ENCODE measurements around the gene NLRP3. TPM values are rescaled to one million over a fixed set of nuclear protein-coding genes. Genes with fewer than 3 reads are reported as not detected.

The NLRP3 gene
- total and polyA plus RNA-seq, 2 experiments from 2014 or later, result 0.42 TPM; not detected in 1

DNA sequence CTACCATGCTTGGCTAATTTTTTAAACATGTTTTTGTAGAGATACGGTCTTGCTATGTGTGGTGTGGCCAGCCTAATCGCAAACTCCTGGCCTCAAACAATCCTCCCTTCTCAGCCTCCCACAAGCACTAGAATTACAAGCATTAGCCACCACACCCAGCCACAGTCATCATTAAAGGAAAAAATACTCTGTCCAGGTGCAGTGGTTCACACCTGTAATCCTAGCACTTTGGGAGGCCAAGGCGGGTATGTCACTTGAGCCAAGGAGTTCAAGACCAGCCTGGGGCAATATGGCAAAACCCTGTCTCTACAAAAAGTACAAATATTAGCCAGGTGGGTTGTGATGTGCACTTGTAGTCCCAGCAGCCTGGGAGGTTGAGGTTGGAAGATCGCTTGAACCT, 25.0 kb upstream of the NLRP3 start:
- peaks cover 3% of the 10 kb centered on the region; the same call in 1 of the 3 replicates for H3K36me3 Mint-ChIP-seq (ENCODE audit: low read depth)
- H3K4me2 ChIP-seq, result no peak overlapping the region
- H3F3A ChIP-seq (replicated peaks; ENCODE audit: low read depth), result 0 out of 2 replicates have a peak, but pooled peaks cover 5% of the 10 kb centered on the region
- TF ChIP-seq, protein P1, sequence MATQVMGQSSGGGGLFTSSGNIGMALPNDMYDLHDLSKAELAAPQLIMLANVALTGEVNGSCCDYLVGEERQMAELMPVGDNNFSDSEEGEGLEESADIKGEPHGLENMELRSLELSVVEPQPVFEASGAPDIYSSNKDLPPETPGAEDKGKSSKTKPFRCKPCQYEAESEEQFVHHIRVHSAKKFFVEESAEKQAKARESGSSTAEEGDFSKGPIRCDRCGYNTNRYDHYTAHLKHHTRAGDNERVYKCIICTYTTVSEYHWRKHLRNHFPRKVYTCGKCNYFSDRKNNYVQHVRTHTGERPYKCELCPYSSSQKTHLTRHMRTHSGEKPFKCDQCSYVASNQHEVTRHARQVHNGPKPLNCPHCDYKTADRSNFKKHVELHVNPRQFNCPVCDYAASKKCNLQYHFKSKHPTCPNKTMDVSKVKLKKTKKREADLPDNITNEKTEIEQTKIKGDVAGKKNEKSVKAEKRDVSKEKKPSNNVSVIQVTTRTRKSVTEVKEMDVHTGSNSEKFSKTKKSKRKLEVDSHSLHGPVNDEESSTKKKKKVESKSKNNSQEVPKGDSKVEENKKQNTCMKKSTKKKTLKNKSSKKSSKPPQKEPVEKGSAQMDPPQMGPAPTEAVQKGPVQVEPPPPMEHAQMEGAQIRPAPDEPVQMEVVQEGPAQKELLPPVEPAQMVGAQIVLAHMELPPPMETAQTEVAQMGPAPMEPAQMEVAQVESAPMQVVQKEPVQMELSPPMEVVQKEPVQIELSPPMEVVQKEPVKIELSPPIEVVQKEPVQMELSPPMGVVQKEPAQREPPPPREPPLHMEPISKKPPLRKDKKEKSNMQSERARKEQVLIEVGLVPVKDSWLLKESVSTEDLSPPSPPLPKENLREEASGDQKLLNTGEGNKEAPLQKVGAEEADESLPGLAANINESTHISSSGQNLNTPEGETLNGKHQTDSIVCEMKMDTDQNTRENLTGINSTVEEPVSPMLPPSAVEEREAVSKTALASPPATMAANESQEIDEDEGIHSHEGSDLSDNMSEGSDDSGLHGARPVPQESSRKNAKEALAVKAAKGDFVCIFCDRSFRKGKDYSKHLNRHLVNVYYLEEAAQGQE (IDR thresholded peaks at IDR 0.05; ENCODE audit: unreplicated experiment), result no peak
- TF ChIP-seq, protein P2, sequence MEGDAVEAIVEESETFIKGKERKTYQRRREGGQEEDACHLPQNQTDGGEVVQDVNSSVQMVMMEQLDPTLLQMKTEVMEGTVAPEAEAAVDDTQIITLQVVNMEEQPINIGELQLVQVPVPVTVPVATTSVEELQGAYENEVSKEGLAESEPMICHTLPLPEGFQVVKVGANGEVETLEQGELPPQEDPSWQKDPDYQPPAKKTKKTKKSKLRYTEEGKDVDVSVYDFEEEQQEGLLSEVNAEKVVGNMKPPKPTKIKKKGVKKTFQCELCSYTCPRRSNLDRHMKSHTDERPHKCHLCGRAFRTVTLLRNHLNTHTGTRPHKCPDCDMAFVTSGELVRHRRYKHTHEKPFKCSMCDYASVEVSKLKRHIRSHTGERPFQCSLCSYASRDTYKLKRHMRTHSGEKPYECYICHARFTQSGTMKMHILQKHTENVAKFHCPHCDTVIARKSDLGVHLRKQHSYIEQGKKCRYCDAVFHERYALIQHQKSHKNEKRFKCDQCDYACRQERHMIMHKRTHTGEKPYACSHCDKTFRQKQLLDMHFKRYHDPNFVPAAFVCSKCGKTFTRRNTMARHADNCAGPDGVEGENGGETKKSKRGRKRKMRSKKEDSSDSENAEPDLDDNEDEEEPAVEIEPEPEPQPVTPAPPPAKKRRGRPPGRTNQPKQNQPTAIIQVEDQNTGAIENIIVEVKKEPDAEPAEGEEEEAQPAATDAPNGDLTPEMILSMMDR (conservative IDR thresholded peaks at IDR 0.05; ENCODE audit: low read depth in 2 of 2), result no peak
- TF ChIP-seq ZNF114 (CRISPR knock-in tag; IDR thresholded peaks at IDR 0.05), result no peak
- no peak for TF ChIP-seq NANOG (IDR thresholded peaks at IDR 0.05; ENCODE audit: borderline replicate concordance)
- no peak for TF ChIP-seq EZH2 (IDR thresholded peaks at IDR 0.05; ENCODE audit: low read depth, unreplicated experiment)
- TF ChIP-seq, protein P3, sequence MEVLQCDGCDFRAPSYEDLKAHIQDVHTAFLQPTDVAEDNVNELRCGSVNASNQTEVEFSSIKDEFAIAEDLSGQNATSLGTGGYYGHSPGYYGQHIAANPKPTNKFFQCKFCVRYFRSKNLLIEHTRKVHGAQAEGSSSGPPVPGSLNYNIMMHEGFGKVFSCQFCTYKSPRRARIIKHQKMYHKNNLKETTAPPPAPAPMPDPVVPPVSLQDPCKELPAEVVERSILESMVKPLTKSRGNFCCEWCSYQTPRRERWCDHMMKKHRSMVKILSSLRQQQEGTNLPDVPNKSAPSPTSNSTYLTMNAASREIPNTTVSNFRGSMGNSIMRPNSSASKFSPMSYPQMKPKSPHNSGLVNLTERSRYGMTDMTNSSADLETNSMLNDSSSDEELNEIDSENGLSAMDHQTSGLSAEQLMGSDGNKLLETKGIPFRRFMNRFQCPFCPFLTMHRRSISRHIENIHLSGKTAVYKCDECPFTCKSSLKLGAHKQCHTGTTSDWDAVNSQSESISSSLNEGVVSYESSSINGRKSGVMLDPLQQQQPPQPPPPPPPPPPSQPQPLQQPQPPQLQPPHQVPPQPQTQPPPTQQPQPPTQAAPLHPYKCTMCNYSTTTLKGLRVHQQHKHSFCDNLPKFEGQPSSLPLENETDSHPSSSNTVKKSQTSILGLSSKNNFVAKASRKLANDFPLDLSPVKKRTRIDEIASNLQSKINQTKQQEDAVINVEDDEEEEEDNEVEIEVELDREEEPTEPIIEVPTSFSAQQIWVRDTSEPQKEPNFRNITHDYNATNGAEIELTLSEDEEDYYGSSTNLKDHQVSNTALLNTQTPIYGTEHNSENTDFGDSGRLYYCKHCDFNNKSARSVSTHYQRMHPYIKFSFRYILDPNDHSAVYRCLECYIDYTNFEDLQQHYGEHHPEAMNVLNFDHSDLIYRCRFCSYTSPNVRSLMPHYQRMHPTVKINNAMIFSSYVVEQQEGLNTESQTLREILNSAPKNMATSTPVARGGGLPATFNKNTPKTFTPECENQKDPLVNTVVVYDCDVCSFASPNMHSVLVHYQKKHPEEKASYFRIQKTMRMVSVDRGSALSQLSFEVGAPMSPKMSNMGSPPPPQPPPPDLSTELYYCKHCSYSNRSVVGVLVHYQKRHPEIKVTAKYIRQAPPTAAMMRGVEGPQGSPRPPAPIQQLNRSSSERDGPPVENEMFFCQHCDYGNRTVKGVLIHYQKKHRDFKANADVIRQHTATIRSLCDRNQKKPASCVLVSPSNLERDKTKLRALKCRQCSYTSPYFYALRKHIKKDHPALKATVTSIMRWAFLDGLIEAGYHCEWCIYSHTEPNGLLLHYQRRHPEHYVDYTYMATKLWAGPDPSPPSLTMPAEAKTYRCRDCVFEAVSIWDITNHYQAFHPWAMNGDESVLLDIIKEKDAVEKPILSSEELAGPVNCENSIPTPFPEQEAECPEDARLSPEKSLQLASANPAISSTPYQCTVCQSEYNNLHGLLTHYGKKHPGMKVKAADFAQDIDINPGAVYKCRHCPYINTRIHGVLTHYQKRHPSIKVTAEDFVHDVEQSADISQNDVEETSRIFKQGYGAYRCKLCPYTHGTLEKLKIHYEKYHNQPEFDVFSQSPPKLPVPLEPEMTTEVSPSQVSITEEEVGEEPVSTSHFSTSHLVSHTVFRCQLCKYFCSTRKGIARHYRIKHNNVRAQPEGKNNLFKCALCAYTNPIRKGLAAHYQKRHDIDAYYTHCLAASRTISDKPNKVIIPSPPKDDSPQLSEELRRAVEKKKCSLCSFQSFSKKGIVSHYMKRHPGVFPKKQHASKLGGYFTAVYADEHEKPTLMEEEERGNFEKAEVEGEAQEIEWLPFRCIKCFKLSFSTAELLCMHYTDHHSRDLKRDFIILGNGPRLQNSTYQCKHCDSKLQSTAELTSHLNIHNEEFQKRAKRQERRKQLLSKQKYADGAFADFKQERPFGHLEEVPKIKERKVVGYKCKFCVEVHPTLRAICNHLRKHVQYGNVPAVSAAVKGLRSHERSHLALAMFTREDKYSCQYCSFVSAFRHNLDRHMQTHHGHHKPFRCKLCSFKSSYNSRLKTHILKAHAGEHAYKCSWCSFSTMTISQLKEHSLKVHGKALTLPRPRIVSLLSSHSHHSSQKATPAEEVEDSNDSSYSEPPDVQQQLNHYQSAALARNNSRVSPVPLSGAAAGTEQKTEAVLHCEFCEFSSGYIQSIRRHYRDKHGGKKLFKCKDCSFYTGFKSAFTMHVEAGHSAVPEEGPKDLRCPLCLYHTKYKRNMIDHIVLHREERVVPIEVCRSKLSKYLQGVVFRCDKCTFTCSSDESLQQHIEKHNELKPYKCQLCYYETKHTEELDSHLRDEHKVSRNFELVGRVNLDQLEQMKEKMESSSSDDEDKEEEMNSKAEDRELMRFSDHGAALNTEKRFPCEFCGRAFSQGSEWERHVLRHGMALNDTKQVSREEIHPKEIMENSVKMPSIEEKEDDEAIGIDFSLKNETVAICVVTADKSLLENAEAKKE (CRISPR knock-in tag; IDR thresholded peaks at IDR 0.05), result no peak
- no peak for TF ChIP-seq JUNB (IDR thresholded peaks at IDR 0.05; ENCODE audit: unreplicated experiment)
- no peak for TF ChIP-seq POLR2AphosphoS5 (IDR thresholded peaks at IDR 0.05; ENCODE audit: low read depth)
- TF ChIP-seq, protein P4, sequence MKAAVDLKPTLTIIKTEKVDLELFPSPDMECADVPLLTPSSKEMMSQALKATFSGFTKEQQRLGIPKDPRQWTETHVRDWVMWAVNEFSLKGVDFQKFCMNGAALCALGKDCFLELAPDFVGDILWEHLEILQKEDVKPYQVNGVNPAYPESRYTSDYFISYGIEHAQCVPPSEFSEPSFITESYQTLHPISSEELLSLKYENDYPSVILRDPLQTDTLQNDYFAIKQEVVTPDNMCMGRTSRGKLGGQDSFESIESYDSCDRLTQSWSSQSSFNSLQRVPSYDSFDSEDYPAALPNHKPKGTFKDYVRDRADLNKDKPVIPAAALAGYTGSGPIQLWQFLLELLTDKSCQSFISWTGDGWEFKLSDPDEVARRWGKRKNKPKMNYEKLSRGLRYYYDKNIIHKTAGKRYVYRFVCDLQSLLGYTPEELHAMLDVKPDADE (IDR thresholded peaks at IDR 0.05), result no peak
- no peak for TF ChIP-seq ZNF331 (CRISPR knock-in tag; IDR thresholded peaks at IDR 0.05; ENCODE audit: low read depth)
- TF ChIP-seq CREB1 (CRISPR knock-in tag; IDR thresholded peaks at IDR 0.05; ENCODE audit: low read depth), result no peak
- TF ChIP-seq EZH2phosphoT487 (IDR thresholded peaks at IDR 0.05; ENCODE audit: unreplicated experiment), result no peak
- TF ChIP-seq STAT1 (IDR thresholded peaks at IDR 0.05; ENCODE audit: unreplicated experiment), result no peak
- H4K20me1 ChIP-seq (replicated peaks; ENCODE audit: insufficient read depth), result no peaks in the 10 kb centered on the region
- DNase-seq (ENCODE audit: low spot score) (no peak), ATAC-seq (no peak)
- peaks cover 10% of the 10 kb centered on the region for H3K27me3 Mint-ChIP-seq (ENCODE audit: insufficient read depth, low read depth, poor library complexity)
- no peak overlapping the region for H3K27ac ChIP-seq (ENCODE audit: low read depth)
- H3K79me2 ChIP-seq (replicated peaks; ENCODE audit: insufficient read depth), result no peaks in the 10 kb centered on the region
- H3K9me3 Mint-ChIP-seq, result peaks cover 5% of the 10 kb centered on the region; the same call in 2 of the 3 replicates
- no peak overlapping the region; the same call in 1 of the 2 replicates for H3K27ac Mint-ChIP-seq
- no peaks in the 10 kb centered on the region for H3K36me3 ChIP-seq (ENCODE audit: insufficient read depth)
- no peak overlapping the region for H3K4me3 ChIP-seq
- peaks cover 17% of the 10 kb centered on the region for H3K4me1 ChIP-seq (ENCODE audit: insufficient read depth)
- H3K4me1 Mint-ChIP-seq, result peaks cover 25% of the 10 kb centered on the region
- H2AFZ ChIP-seq, result no peak overlapping the region
- H3K27me3 ChIP-seq (ENCODE audit: insufficient read depth), result no peaks in the 10 kb centered on the region
- H3K4me3 Mint-ChIP-seq, result no peak overlapping the region
- H3K9me2 ChIP-seq (ENCODE audit: insufficient read depth), result peaks cover 4% of the 10 kb centered on the region; the same call in 1 of the 2 replicates
